Tibial nerve (tissue), 4 donors: ENCODE results near the gene SHANK3.

Experiments used
- EP300 ChIP-seq, 2 donors: sonication (generic); formaldehyde crosslinking; IDR thresholded peaks; one replicate each; pipeline ENCODE4 v1.6.1; 2017; ENCODE audit warnings: antibody characterized with exemption in 2 of 2, mild to moderate bottlenecking in 1 of 2
- POLR2A ChIP-seq, 2 donors: fragments of 450-650 bp; IDR thresholded peaks; one replicate each; pipeline ENCODE4 v1.6.1; 2017; ENCODE audit warnings: antibody characterized with exemption in 2 of 2, mild to moderate bottlenecking in 2 of 2, moderate library complexity in 2 of 2
- TF ChIP-seq, protein P1 (sequence below), 5 experiments: fragments of 200-600 bp in 3 of 5; fragments of 450-650 bp in 2 of 5; sonication (generic) in 3 of 5; IDR thresholded peaks; one replicate each; pipeline ENCODE4 v1.5.1; 2016 to 2019; ENCODE audit warnings: antibody characterized with exemption in 5 of 5, mild to moderate bottlenecking in 3 of 5, moderate library complexity in 2 of 5

- TF ChIP-seq POLR2A (IDR thresholded peaks at IDR 0.05) (no peak), EP300 (IDR thresholded peaks at IDR 0.05) (no peak)
- TF ChIP-seq, protein P1, sequence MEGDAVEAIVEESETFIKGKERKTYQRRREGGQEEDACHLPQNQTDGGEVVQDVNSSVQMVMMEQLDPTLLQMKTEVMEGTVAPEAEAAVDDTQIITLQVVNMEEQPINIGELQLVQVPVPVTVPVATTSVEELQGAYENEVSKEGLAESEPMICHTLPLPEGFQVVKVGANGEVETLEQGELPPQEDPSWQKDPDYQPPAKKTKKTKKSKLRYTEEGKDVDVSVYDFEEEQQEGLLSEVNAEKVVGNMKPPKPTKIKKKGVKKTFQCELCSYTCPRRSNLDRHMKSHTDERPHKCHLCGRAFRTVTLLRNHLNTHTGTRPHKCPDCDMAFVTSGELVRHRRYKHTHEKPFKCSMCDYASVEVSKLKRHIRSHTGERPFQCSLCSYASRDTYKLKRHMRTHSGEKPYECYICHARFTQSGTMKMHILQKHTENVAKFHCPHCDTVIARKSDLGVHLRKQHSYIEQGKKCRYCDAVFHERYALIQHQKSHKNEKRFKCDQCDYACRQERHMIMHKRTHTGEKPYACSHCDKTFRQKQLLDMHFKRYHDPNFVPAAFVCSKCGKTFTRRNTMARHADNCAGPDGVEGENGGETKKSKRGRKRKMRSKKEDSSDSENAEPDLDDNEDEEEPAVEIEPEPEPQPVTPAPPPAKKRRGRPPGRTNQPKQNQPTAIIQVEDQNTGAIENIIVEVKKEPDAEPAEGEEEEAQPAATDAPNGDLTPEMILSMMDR (IDR thresholded peaks at IDR 0.05): no peak
Measured at GRCh38 chr22:50678651-50679521, 6.3 kb downstream of the SHANK3 start.
